Loucy (cell line): Measurements from ENCODE around the gene ZNF521.

ENCODE experiments used
- EZH2phosphoT487 ChIP-seq: fragments of 200-600 bp; IDR thresholded peaks from 2 replicates; pipeline ENCODE4 v1.6.1; 2018; ENCODE audit warnings: antibody characterized with exemption, mild to moderate bottlenecking, moderate library complexity, borderline replicate concordance
- TF ChIP-seq, protein P1 (sequence below): fragments of 200-600 bp; sonication (generic); conservative IDR thresholded peaks from 2 replicates; pipeline ENCODE4 v1.5.1; 2014; ENCODE audit warnings: mild to moderate bottlenecking, antibody characterized with exemption, low read length

DNA sequence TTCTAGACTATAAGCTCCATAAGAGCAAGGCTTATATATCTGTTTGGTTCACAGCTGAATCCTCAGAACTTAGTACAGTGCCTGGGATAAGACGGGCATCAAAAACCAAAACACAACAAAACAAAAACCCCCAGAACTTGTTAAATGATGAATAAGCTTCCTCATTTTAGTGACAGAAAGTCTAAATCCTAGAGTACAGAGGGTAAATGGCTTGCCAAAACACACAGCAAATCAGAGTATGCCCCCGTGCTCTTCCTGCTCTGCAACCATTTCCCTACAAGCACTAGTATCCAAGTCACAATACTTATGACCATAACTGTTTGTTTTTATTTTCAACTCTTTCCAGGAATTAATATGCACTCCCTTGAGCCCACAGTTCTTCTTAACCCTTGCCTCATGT lies 10.1 kb downstream of the ZNF521 start:
- TF ChIP-seq, protein P1, sequence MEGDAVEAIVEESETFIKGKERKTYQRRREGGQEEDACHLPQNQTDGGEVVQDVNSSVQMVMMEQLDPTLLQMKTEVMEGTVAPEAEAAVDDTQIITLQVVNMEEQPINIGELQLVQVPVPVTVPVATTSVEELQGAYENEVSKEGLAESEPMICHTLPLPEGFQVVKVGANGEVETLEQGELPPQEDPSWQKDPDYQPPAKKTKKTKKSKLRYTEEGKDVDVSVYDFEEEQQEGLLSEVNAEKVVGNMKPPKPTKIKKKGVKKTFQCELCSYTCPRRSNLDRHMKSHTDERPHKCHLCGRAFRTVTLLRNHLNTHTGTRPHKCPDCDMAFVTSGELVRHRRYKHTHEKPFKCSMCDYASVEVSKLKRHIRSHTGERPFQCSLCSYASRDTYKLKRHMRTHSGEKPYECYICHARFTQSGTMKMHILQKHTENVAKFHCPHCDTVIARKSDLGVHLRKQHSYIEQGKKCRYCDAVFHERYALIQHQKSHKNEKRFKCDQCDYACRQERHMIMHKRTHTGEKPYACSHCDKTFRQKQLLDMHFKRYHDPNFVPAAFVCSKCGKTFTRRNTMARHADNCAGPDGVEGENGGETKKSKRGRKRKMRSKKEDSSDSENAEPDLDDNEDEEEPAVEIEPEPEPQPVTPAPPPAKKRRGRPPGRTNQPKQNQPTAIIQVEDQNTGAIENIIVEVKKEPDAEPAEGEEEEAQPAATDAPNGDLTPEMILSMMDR, result no peak
- no peak for TF ChIP-seq EZH2phosphoT487
